GM19372 (cell line): ENCODE results near the gene NUTM2F.
"Not testable (repeated sequence)": the region's sequence is repeated elsewhere in the genome, so short reads cannot be mapped to it uniquely, and the experiment has no call there.

Experiments used
- ATAC-seq: cut with Tn5 transposase; IDR thresholded peaks from one replicate; pipeline ENCODE4 v1.9.1; 2021; ENCODE audit warnings: mild to moderate bottlenecking, low read depth, moderate library complexity; ENCODE audit not compliant: unreplicated experiment

Gene NUTM2F

GRCh38 chr9:94328544-94328943 lies at the start of gene NUTM2F:
TSS of gene NUTM2F (minus strand) at chr9:94328644. CDS start at chr9:94328623, 21 bp downstream.
- ATAC-seq, result not testable (repeated sequence)

GRCh38 chr9:94375197-94375596 lies 46.8 kb upstream of the NUTM2F start:
- ATAC-seq, result peak; percentile 33

GRCh38 chr9:94374176-94375056 lies 46.0 kb upstream of the NUTM2F start:
- ATAC-seq, result peak; percentile 87

- not testable (repeated sequence) for ATAC-seq
Observed at GRCh38 chr9:94373779-94374175, 45.3 kb upstream of the NUTM2F start.

GRCh38 chr9:94370266-94370665 lies 41.8 kb upstream of the NUTM2F start:
- ATAC-seq, result not testable (repeated sequence)

- ATAC-seq, result not testable (repeated sequence)
Observed at GRCh38 chr9:94364093-94364614, 35.7 kb upstream of the NUTM2F start.

- ATAC-seq, result not testable (repeated sequence)
Observed at GRCh38 chr9:94357158-94357557, 28.7 kb upstream of the NUTM2F start.

- ATAC-seq, result not testable (repeated sequence)
Observed at GRCh38 chr9:94351901-94352723, 23.7 kb upstream of the NUTM2F start.

- ATAC-seq, result not testable (repeated sequence)
Observed at GRCh38 chr9:94348754-94349153, 20.3 kb upstream of the NUTM2F start.

- not testable (repeated sequence) for ATAC-seq
Observed at GRCh38 chr9:94347451-94347850, 19.0 kb upstream of the NUTM2F start.

GRCh38 chr9:94341703-94342102 lies 13.3 kb upstream of the NUTM2F start:
- ATAC-seq, result not testable (repeated sequence)

GRCh38 chr9:94340750-94341149 lies 12.3 kb upstream of the NUTM2F start:
- not testable (repeated sequence) for ATAC-seq

- ATAC-seq, result not testable (repeated sequence)
Observed at GRCh38 chr9:94339657-94340056, 11.2 kb upstream of the NUTM2F start.

GRCh38 chr9:94338723-94339122 lies 10.3 kb upstream of the NUTM2F start:
- not testable (repeated sequence) for ATAC-seq

- ATAC-seq, result not testable (repeated sequence)
Observed at GRCh38 chr9:94336445-94336844, 8.0 kb upstream of the NUTM2F start.

GRCh38 chr9:94325583-94325982 lies 2.9 kb downstream of the NUTM2F start:
- ATAC-seq, result not testable (repeated sequence)

GRCh38 chr9:94323153-94323798 lies 5.2 kb downstream of the NUTM2F start:
- not testable (repeated sequence) for ATAC-seq

GRCh38 chr9:94322342-94322940 lies 6.0 kb downstream of the NUTM2F start:
- ATAC-seq, result not testable (repeated sequence)

GRCh38 chr9:94317949-94318657 lies 10.3 kb downstream of the NUTM2F start:
- ATAC-seq, result not testable (repeated sequence)
